Measurements from ENCODE around the gene ATG7.
"Not testable (repeated sequence)": the region's sequence is repeated elsewhere in the genome, so short reads cannot be mapped to it uniquely, and the experiment has no call there.

ATG7 gene

DNA sequence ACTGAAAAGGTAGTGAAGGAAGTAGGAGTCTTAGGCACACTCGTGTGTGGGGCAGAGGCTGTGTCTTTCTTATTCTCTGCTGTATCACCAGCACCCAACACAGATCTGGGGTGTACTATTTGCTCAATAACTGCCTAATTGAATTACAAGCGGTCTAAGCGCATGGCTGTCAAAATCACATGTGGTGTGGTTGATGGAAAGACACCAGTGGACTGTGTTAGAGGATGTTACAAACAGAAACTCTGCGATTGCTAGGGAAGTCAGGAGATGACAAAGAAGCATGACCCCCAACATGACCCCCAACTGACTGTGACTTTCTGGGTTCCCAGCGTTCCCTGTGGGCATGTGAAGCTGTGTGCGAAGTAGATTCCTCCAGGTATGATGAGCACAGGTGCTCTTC, 32.0 kb downstream of the ATG7 start:
- no peak for DNase-seq

DNA sequence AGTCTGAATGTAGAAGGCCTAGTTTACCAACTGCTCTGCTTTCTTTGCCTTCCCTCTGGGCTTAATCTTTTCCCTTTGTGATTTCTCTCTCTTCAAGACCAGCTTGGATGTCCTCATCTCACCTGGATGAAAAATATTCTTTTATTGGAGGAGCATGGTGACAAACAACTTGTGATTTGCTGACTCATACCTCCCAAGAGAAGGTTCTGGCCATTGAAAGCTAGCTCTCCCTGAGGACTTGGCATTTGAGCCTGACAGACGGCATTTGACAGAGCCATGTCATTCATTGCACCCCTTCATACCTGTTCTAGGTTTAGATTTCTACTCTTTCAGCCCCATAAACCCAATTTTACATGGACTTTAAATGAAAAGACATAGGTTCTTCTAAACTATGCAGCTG, 33.3 kb downstream of the ATG7 start:
- no peak for DNase-seq

DNA sequence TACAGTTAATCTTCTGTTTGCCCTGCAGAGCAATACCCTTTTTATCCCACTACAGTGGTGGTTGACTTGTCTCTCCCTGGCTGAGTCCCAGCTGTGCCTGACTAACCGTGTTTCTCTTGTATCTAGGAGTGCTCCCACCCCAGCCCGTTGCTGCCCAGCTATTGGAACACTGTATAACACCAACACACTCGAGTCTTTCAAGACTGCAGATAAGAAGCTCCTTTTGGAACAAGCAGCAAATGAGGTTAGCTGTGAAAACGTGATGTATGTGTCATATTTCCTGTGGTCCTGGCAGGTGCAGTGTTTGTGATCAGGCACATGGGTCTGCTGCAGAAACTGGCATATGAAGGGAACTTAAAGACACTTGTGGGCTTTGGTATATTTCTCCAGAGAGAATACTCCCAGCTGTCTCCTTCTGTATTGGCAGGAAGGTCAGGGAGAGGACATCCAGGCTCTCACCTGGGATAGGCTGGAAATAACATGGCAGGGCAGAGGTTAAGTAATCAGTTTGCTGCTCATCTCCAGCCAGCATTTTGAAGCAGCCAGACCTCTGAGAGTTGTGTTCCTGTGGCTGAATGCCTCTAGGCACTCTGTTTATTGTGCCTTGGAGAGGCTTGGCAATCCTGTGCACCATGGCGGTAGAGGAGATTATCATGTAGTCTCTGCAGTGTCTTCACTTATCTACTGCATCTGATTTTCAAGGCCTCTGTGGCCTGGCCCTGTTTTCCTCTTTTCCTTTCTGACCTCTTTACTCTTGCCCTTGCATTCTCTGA, 34.8 kb downstream of the ATG7 start:
- DNase-seq = no peak

DNA sequence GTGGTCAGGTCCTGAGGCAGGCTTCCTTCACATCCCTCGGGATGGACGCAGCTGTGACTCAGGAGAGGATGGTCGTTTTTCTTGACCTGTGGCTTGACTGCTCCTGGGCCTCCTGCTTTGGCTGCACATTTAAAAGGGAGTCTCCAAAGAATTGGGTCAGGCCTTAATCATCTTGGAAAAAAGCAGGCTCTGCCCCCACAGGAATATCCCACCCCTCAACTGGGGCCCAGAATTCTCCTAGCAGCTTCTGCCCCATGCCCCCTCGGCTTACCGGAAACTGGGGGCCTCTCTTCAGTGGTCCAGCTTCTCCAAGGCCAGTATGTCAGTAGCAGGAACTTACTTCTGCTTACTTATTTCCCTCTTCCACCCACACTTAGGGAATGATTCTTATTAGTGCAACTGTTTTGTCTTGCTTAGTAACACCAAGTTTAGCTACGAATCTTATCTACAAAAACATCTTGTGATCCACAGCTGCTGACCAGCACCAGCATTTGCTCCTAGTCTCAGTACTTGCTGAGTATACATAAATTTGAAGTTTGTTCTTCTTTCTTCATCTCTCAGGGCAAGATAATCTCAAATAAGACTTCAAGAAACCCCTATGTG, 35.7 kb downstream of the ATG7 start:
- no peak for DNase-seq

- DNase-seq = no peak
Observed at GRCh38 chr3:11310258-11310657, 38.1 kb downstream of the ATG7 start.

- DNase-seq = no peak
Observed at GRCh38 chr3:11312166-11312565, 40.0 kb downstream of the ATG7 start.

GRCh38 chr3:11317300-11317699, 45.1 kb downstream of the ATG7 start:
- no peak for DNase-seq

GRCh38 chr3:11322931-11323330, 50.7 kb downstream of the ATG7 start:
- no peak for DNase-seq

- no peak for DNase-seq
Observed at GRCh38 chr3:11323813-11324212, 51.6 kb downstream of the ATG7 start.

GRCh38 chr3:11327619-11328018, 55.4 kb downstream of the ATG7 start:
- DNase-seq = no peak

DNA sequence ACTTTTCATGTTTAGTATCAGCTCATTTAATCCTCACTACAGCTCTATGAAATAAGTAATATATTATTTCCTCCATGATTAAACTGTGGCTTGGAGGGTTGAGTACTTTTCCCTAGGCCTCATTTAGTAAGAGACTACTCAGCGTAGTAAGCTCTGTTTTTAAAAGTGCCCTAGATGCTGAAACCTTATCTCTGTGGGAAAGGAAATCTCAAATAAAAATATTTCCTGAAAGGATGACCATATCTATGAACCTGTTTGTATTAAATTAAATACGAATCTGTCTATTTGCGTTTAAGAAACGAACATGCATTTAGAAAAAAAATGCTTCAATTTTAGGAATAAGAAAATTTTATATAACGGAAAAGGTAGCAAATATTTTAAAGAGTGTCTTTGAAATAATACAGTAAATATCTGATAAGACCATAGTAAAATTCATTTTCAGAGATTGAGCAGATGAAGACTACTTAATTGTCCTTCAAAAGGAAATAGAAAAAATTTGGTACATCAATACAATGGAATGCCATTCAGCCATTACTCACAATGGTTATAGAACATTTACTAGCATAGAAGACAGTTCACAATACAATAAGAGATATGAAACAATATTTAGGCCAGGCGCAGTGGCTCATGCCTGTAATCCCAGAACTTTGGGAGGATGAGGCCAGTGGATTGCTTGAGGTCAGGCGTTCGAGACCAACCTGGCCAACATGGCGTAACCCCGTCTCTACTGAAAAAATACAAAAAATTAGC, 56.2 kb downstream of the ATG7 start:
- DNase-seq = no peak

DNA sequence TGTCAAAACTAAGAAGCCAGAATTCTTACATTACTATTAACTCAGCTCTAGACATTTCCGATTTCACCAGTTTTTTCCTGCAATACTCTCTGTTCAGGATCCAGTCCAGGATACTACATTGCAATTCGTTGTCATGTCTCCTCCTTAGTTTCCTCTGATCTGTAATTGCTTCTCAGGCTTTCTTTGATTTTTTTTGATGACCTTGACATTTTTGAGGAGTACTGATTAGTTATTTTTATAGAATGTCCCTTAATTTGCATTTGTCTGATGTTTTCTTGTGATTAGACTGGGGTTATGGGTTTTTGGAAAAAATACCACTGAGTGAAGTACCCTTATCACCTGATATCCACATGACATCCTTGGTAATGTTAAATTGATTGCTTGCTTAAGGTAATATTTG, 57.6 kb downstream of the ATG7 start:
- DNase-seq = no peak

DNA sequence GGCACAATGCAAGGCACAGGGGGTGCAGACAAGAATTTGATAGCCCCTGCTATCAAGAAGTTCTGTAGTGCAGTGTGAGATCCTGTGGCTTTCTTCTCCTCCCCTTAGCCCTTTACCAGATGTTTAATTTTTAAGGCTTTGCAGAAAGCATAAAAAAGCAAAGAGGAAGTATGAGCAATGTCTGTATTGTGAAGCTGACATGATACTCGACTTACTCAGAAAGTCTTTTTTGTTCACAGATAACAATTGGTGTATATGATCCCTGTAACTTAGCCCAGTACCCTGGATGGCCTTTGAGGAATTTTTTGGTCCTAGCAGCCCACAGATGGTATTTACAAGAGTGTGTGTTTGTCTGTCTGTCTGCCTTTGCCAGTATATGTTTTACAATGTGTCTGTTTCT, 58.9 kb downstream of the ATG7 start:
- DNase-seq = no peak

- no peak for DNase-seq
Observed at GRCh38 chr3:11335056-11335608, 62.9 kb downstream of the ATG7 start.

DNA sequence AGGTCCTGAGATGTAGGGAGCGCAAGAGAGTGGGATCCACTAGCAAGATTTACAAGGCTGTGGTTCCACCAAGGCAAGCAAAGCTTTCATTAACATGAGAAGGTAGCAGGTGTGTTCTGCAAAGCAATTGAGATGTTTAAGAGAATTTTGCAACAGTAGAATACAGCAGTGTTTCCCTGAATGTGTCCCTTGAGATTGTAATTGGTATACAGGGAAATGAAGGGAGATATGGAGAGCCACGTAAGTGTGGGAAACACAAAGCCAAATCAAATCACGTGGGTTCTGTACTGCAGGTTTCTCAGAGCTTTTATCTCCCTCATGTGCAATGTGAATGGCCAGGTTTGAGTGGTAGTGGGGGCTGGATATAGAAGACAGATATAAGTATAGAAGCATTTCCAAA, 67.3 kb downstream of the ATG7 start:
- no peak for DNase-seq

DNA sequence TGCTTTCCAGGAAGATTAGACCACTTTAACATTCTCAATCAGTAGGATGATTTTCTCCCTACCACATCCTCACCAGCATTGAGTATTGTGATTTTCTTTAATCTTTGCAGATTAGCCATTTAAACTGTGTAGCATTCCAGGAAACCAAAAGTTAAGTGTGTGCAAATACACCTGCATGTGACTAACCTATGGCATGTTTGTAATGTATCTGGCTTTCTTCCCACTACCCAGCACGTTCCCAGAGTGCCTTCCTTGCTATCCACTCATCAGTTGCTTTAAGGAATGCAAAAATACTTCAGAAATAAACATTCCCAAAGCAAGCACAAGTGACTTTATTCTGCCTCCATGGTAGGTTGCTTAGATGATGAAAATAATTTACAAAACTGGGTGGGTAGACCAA, 74.2 kb downstream of the ATG7 start:
- DNase-seq = no peak

DNA sequence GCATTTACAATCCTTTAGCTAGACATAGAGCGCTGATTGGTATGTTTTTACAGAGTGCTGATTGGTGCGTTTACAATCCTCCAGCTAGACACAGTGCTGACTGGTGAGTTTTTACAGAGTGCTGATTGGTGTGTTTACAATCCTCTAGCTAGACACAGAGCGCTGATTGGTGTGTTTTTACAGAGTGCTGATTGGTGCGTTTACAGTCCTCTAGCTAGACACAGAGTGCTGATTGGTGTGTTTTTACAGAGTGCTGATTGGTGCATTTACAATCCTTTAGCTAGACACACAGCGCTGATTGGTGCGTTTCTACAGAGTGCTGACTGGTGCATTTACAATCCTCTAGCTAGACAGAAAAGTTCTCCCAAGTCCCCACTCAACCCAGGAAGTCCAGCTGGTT, 76.7 kb downstream of the ATG7 start:
- not testable (repeated sequence) for DNase-seq

DNA sequence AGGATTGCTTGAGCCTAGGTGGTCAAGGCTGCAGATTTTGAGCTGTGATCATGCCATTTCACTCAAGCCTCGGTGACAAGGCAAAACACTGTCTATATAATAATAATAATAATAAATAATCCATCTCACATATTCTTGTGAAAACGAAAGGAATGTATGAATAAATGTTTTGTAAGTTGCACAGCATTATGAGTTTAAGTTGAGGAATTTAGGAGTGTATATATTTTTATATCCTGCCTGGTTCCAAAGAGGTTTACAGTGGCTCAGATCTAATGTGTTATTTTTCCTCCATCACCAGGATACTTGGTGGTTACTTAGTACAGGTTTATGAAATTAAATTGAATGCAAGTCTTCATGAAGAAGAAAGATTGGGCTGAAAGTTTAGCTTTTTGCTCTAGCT, 77.2 kb downstream of the ATG7 start:
- DNase-seq = no peak

DNA sequence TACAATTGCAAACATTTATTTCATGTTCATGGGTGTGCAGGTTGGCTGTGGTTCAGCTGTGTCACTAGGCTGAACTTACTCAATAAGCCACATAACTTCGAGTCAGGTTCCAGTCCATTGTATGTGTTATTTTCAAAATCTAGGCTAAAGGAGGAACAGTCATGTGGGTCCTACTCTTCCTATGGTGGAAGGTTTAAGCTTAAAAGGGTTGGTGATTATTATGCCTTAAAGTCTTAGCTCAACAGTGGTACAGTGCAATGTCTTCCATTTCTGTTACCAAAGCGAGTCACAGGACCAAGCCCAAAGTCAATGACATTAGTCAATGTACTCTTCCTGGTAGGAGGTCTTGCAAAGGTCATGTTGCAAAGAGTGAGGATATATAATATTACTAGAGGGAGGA, 78.2 kb downstream of the ATG7 start:
- no peak for DNase-seq

GRCh38 chr3:11351451-11351850, 79.3 kb downstream of the ATG7 start:
- DNase-seq = no peak

- no peak for DNase-seq
Observed at GRCh38 chr3:11356269-11356668, 84.1 kb downstream of the ATG7 start.

- no peak for DNase-seq
Observed at GRCh38 chr3:11362600-11362999, 90.4 kb downstream of the ATG7 start.

DNA sequence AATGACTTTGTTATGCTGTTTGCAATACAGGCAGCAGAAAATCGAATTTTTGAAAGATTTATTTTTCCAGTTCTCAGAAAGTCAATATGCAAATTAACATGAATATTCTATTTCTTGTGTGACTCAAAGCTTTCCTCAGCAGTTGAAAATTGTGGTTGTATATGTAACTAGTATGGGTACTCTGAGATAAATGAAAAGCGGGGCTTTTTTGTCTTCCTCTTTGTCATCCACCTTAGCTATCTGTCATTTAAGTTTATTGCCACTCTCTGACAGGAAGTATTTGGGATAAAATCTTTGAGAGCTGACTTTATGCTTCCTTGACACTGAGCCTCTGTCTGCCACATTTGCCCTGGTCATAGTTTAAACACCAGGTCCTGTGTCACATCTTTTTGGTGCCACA, 91.5 kb downstream of the ATG7 start:
- no peak for DNase-seq

DNA sequence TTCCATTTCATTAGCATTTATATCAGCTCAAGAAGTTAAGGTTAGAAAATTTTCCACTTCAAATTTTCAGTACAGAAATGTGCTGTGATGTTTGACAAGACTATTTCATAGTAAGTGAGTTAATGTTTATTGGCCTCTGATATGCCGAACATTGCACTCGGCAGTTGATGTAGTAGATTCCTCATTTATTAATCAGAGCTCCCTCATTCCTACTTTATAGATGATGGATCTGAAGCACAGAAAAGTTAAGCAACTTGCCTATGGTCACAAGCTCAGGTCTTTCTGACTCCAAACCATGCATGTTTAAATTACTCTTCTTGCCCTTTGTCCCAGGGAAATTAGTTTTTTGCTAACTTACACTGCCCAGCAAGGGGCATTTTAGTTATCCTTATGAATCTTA, 92.0 kb downstream of the ATG7 start:
- no peak for DNase-seq

Measured in activated CD4-positive, CD25-positive, alpha-beta regulatory T cell treated with anti-CD3 and anti-CD28 coated beads, Interleukin-2, amount 50 U/mL, for 72 hours (primary cell).